ENCODE results near the gene CCDC88C. TPM values are rescaled to one million over a fixed set of nuclear protein-coding genes. Genes with fewer than 3 reads are reported as not detected.

CCDC88C gene
- total RNA-seq, 1 donor = 0.36 TPM

GRCh38 chr14:91377700-91378652 is 39.6 kb downstream of the CCDC88C start:
- H4K20me1 ChIP-seq (ENCODE audit: insufficient read depth, low read length) = no peaks in the 10 kb centered on the region
- no peaks in the 10 kb centered on the region for H3K9me3 ChIP-seq (ENCODE audit: low read depth, low read length)
- no peak overlapping the region for H3K4me3 ChIP-seq (ENCODE audit: insufficient read depth, low read length)
- H3K4me2 ChIP-seq (ENCODE audit: insufficient read depth, low read length) = no peak overlapping the region
- TF ChIP-seq CTCF (IDR thresholded peaks at IDR 0.05; ENCODE audit: extremely low read depth, low read depth, low read length) = no peak
- no peaks in the 10 kb centered on the region for H3K4me1 ChIP-seq (ENCODE audit: insufficient read depth, low read length)
- H3K79me2 ChIP-seq (ENCODE audit: insufficient read depth, low read length) = no peaks in the 10 kb centered on the region
- H2AFZ ChIP-seq (ENCODE audit: low read length) = no peak overlapping the region
- no peak for DNase-seq (ENCODE audit: insufficient read length, low spot score, missing footprints)
- no peak overlapping the region for H3K27ac ChIP-seq (ENCODE audit: low read depth, low read length)
- H3K36me3 ChIP-seq (ENCODE audit: insufficient read depth, low read length) = no peaks in the 10 kb centered on the region
- H3K27me3 ChIP-seq (ENCODE audit: insufficient read depth, low read length) = no peaks in the 10 kb centered on the region

- Histone ChIP-seq H3K4me3 (ENCODE audit: insufficient read depth, low read length) (no peak overlapping the region), H2AFZ (ENCODE audit: low read length) (no peak overlapping the region), H3K4me1 (ENCODE audit: insufficient read depth, low read length) (no peaks in the 10 kb centered on the region), H3K4me2 (ENCODE audit: insufficient read depth, low read length) (no peak overlapping the region), H3K36me3 (ENCODE audit: insufficient read depth, low read length) (no peaks in the 10 kb centered on the region), H3K27ac (ENCODE audit: low read depth, low read length) (no peak overlapping the region), H3K9me3 (ENCODE audit: low read depth, low read length) (no peaks in the 10 kb centered on the region), H3K27me3 (ENCODE audit: insufficient read depth, low read length) (no peaks in the 10 kb centered on the region), H3K79me2 (ENCODE audit: insufficient read depth, low read length) (no peaks in the 10 kb centered on the region), H4K20me1 (ENCODE audit: insufficient read depth, low read length) (no peaks in the 10 kb centered on the region)
- TF ChIP-seq CTCF (IDR thresholded peaks at IDR 0.05; ENCODE audit: extremely low read depth, low read depth, low read length) = no peak
- DNase-seq (ENCODE audit: insufficient read length, low spot score, missing footprints) = peak; percentile 68
Measured at GRCh38 chr14:91376547-91377477, 40.8 kb downstream of the CCDC88C start.

GRCh38 chr14:91375720-91376452 is 41.7 kb downstream of the CCDC88C start:
- no peak overlapping the region for H3K27ac ChIP-seq (ENCODE audit: low read depth, low read length)
- no peak for TF ChIP-seq CTCF (IDR thresholded peaks at IDR 0.05; ENCODE audit: extremely low read depth, low read depth, low read length)

More at GRCh38 chr14:91375720-91376452, 41.7 kb downstream of the CCDC88C start:
- H4K20me1 ChIP-seq (ENCODE audit: insufficient read depth, low read length) = no peaks in the 10 kb centered on the region
- no peak for DNase-seq (ENCODE audit: insufficient read length, low spot score, missing footprints)
- H3K36me3 ChIP-seq (ENCODE audit: insufficient read depth, low read length) = no peaks in the 10 kb centered on the region
- no peaks in the 10 kb centered on the region for H3K9me3 ChIP-seq (ENCODE audit: low read depth, low read length)
- H3K79me2 ChIP-seq (ENCODE audit: insufficient read depth, low read length) = no peaks in the 10 kb centered on the region
- no peak overlapping the region for H3K4me2 ChIP-seq (ENCODE audit: insufficient read depth, low read length)
- H3K4me3 ChIP-seq (ENCODE audit: insufficient read depth, low read length) = no peak overlapping the region
- no peaks in the 10 kb centered on the region for H3K27me3 ChIP-seq (ENCODE audit: insufficient read depth, low read length)
- no peak overlapping the region for H2AFZ ChIP-seq (ENCODE audit: low read length)
- H3K4me1 ChIP-seq (ENCODE audit: insufficient read depth, low read length) = no peaks in the 10 kb centered on the region

Data from osteoblast (primary cell).